ENCODE results near the gene NOTCH1. TPM values are rescaled to one million over a fixed set of nuclear protein-coding genes. Genes with fewer than 3 reads are reported as not detected.

NOTCH1 gene
- total RNA-seq, 1 experiment from 2014 or later: 39.2 TPM

DNA sequence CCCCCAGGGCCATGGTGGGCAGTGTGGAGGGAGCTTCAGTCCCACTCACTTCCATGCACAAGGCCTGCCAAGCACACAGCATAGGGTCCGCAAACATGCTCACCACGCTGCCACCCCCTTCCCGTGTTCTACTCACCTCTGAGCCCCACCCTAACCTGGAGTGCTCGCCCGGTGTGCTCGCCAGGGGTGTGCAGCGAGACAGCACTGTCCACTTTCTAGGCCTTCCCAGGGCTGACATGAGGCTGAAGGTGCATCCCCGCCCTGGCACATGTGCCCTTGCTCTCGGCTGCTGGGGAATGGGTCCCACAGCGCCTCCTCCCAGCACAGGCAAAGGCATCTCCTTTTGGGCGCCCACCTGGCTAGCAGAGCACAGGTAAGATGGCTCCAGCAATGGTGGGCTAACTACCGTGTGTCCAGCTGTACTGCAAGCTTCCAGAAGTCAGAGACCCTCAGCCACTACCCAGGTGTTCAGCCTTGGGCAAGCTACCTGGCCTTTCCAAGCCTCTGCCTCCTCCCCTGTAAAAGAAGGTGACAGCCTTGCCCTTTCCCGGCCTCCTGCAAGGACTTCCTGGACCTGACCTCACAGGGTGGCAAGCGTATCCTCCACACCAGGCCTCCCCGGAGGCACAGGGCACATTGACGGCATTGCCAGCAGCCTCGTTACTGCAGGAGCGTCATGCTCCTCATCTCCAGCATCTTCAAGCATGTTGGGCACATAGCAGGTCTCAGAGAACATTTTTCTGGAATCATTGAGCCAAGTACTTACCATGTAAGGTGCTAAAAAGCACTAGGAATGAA is 58.8 kb downstream of the NOTCH1 start:
- Histone ChIP-seq H4K20me1 (ENCODE audit: insufficient read depth) (peaks cover 12% of the 10 kb centered on the region), H3K4me3 (no peak overlapping the region), H3K27me3 (ENCODE audit: insufficient read depth, low read depth) (no peaks in the 10 kb centered on the region), H3K4me2 (no peak overlapping the region), H3K4me1 (replicated peaks; ENCODE audit: insufficient read depth) (peaks cover 7% of the 10 kb centered on the region), H3K36me3 (ENCODE audit: low read depth) (no peaks in the 10 kb centered on the region), H3K27ac (no peak overlapping the region), H2AFZ (no peak overlapping the region), H3K79me2 (ENCODE audit: low read depth) (peaks cover 20% of the 10 kb centered on the region), H3K9me3 (ENCODE audit: insufficient read depth, low read depth) (no peaks in the 10 kb centered on the region), H3F3A (ENCODE audit: insufficient read depth, low read depth) (peaks cover 11% of the 10 kb centered on the region; the same call in 1 of the 2 replicates), H3K9me2 (ENCODE audit: insufficient read depth) (no peaks in the 10 kb centered on the region)
- intact Hi-C loops (cut with micrococcal nuclease; ENCODE audit: unreplicated experiment): loop anchor here (10.0 kb wide), 2 partner anchors 142 to 308 kb away; partner anchors contain the start of genes CCDC183 and TMEM141
- ChIA-PET POLR2A (ENCODE audit: unreplicated experiment) (interaction anchor here (0.6 kb wide), 1 partner anchor 117 kb away, joined by 10 read pairs; no protein-coding TSS in a partner anchor), CTCF (interaction anchor here (0.6 to 3.9 kb wide), 3 partner anchors 81 to 176 kb away, joined by 3 to 38 read pairs (median 3); no protein-coding TSS in a partner anchor)
- TF ChIP-seq EZH2 (IDR thresholded peaks at IDR 0.05; ENCODE audit: low read depth): no peak
- no TSS peak for BruUV-seq (replicated peaks)
- no peak for DNase-seq

DNA sequence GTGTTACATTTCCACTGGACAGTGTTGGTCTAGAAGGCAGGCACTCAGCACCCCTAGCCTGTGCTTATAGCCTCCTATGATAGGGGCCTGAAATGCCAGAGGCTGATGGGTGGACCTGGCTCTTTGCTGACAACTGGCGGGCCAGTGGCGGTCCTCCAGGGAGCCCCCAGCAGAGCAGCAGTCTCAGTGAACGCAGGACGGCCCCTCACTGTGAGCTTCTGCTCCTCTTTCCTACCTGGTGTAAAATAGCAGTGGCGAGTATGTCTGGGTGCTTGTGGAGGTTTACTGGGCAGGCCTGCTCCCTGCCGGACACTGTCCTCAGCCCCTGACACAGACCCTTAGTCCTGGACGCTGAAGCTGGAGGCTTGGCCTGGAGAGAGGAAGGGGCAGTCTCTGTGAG is 59.7 kb downstream of the NOTCH1 start:
- POLR2A ChIA-PET (ENCODE audit: unreplicated experiment): no interaction called here
- no peaks in the 10 kb centered on the region for H3K27me3 ChIP-seq (ENCODE audit: insufficient read depth, low read depth)
- TF ChIP-seq, protein P1, sequence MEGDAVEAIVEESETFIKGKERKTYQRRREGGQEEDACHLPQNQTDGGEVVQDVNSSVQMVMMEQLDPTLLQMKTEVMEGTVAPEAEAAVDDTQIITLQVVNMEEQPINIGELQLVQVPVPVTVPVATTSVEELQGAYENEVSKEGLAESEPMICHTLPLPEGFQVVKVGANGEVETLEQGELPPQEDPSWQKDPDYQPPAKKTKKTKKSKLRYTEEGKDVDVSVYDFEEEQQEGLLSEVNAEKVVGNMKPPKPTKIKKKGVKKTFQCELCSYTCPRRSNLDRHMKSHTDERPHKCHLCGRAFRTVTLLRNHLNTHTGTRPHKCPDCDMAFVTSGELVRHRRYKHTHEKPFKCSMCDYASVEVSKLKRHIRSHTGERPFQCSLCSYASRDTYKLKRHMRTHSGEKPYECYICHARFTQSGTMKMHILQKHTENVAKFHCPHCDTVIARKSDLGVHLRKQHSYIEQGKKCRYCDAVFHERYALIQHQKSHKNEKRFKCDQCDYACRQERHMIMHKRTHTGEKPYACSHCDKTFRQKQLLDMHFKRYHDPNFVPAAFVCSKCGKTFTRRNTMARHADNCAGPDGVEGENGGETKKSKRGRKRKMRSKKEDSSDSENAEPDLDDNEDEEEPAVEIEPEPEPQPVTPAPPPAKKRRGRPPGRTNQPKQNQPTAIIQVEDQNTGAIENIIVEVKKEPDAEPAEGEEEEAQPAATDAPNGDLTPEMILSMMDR (conservative IDR thresholded peaks at IDR 0.05): no peak
- TF ChIP-seq EZH2 (IDR thresholded peaks at IDR 0.05; ENCODE audit: low read depth): no peak
- peaks cover 15% of the 10 kb centered on the region for H3K4me1 ChIP-seq (replicated peaks; ENCODE audit: insufficient read depth)
- H2AFZ ChIP-seq: no peak overlapping the region
- no TSS peak for BruUV-seq (replicated peaks)
- no peak overlapping the region for H3K4me2 ChIP-seq
- H4K20me1 ChIP-seq (ENCODE audit: insufficient read depth): peaks cover 21% of the 10 kb centered on the region
- no peak for DNase-seq
- intact Hi-C loops (cut with micrococcal nuclease; ENCODE audit: unreplicated experiment): loop anchor here (10.0 kb wide), 2 partner anchors 141 to 309 kb away; partner anchors contain the start of genes CCDC183 and TMEM141
- H3K36me3 ChIP-seq (ENCODE audit: low read depth): no peaks in the 10 kb centered on the region
- no peak overlapping the region for H3K27ac ChIP-seq
- peaks cover 11% of the 10 kb centered on the region; the same call in 1 of the 2 replicates for H3F3A ChIP-seq (ENCODE audit: insufficient read depth, low read depth)
- CTCF ChIA-PET: interaction anchor here (0.7 to 3.1 kb wide), 3 partner anchors 55 to 139 kb away, joined by 3 to 19 read pairs (median 3); no protein-coding TSS in a partner anchor
- H3K9me2 ChIP-seq (ENCODE audit: insufficient read depth): no peaks in the 10 kb centered on the region
- no peak overlapping the region for H3K4me3 ChIP-seq
- peaks cover 28% of the 10 kb centered on the region for H3K79me2 ChIP-seq (ENCODE audit: low read depth)
- H3K9me3 ChIP-seq (ENCODE audit: insufficient read depth, low read depth): no peaks in the 10 kb centered on the region

DNA sequence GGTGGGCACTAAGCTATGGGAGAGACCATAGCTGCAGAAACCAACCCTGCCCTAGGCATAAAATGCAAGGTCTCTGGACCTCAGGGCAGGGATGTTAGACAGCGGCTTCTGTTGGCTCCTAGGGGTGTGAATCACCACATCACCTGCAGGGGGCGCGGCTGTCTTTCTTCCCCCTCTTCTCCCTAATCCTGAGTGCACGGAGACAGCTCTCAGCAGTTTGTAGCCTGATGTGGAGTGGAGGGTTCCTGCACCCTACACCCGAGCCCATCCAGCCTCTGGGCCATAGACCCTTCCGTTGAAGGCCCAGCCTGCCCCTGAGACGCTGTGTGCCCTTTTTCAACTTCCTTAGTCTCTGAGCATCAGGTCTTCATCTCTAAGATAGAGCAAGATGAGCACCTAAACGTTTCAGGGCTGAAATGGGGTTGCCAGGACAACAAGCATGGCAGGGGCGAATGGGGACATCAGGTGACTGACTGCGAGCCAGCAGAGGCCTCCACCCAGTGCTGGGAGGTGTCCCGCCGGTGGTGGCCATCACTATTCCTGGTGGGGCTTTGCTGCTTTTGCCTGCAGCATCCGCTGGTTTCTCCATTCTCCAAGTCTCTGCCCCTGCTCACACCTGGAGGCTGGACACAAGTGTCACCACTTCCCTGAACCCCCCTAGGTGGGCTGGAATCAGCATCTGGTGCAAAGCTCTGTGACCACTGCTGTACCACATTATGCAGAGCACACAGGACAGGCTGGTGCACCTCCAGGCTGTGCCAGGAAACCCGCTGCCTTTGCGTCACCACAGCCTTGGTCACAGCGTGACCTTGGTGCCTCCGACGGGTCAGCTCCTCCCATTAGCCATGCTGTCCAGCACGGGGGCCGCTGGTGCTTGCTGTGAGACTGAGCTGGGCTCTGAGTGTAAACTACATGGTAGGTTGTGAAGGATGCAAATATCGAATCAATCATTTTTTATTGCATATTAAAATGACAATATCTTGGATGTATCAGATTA is 60.5 kb downstream of the NOTCH1 start:
- ChIA-PET CTCF (interaction anchor here (0.7 to 3.1 kb wide), 3 partner anchors 56 to 149 kb away, joined by 3 to 19 read pairs (median 4); no protein-coding TSS in a partner anchor), POLR2A (ENCODE audit: unreplicated experiment) (interaction anchor here (0.7 kb wide), 1 partner anchor 140 kb away, joined by 5 read pairs; no protein-coding TSS in a partner anchor)
- DNase-seq: peak; percentile 53 to 83
- peaks cover 16% of the 10 kb centered on the region; the same call in 1 of the 2 replicates for H3F3A ChIP-seq (ENCODE audit: insufficient read depth, low read depth)
- TF ChIP-seq EZH2 (IDR thresholded peaks at IDR 0.05; ENCODE audit: low read depth): no peak
- TF ChIP-seq, protein P1 (conservative IDR thresholded peaks at IDR 0.05): peak; percentile 91
- H3K4me1 ChIP-seq (replicated peaks; ENCODE audit: insufficient read depth): peaks cover 15% of the 10 kb centered on the region
- H3K4me3 ChIP-seq: peak overlapping the region; percentile 96
- H4K20me1 ChIP-seq (ENCODE audit: insufficient read depth): peaks cover 29% of the 10 kb centered on the region
- no peaks in the 10 kb centered on the region for H3K27me3 ChIP-seq (ENCODE audit: insufficient read depth, low read depth)
- H3K4me2 ChIP-seq: peak overlapping the region; percentile 91
- no peak overlapping the region for H2AFZ ChIP-seq
- no TSS peak for BruUV-seq (replicated peaks)
- intact Hi-C loops (cut with micrococcal nuclease; ENCODE audit: unreplicated experiment): loop anchor here (2.0 to 10.0 kb wide), 3 partner anchors 141 to 309 kb away; partner anchors contain the start of genes CCDC183 and TMEM141
- H3K79me2 ChIP-seq (ENCODE audit: low read depth): peaks cover 36% of the 10 kb centered on the region
- no peaks in the 10 kb centered on the region for H3K36me3 ChIP-seq (ENCODE audit: low read depth)
- H3K9me3 ChIP-seq (ENCODE audit: insufficient read depth, low read depth): no peaks in the 10 kb centered on the region
- peak overlapping the region; percentile 97 for H3K27ac ChIP-seq
- H3K9me2 ChIP-seq (ENCODE audit: insufficient read depth): no peaks in the 10 kb centered on the region
